ENCODE data around the gene ZNF678.

Gene ZNF678

GRCh38 chr1:227709451-227709850 lies 146.1 kb downstream of the ZNF678 start:
- TF ChIP-seq GATA2 (IDR thresholded peaks at IDR 0.05; ENCODE audit: low read depth, low read length) (no peak), GATA3 (IDR thresholded peaks at IDR 0.05; ENCODE audit: low read depth, low read length) (no peak)

GRCh38 chr1:227712648-227713047 lies 149.3 kb downstream of the ZNF678 start:
- TF ChIP-seq GATA3 (IDR thresholded peaks at IDR 0.05; ENCODE audit: low read depth, low read length): no peak

GRCh38 chr1:227718932-227719331 lies 155.6 kb downstream of the ZNF678 start:
- TF ChIP-seq GATA2 (IDR thresholded peaks at IDR 0.05; ENCODE audit: low read depth, low read length) (no peak), GATA3 (IDR thresholded peaks at IDR 0.05; ENCODE audit: low read depth, low read length) (no peak)

GRCh38 chr1:227723474-227723873 lies 160.1 kb downstream of the ZNF678 start:
- TF ChIP-seq GATA2 (IDR thresholded peaks at IDR 0.05; ENCODE audit: low read depth, low read length) (no peak), GATA3 (IDR thresholded peaks at IDR 0.05; ENCODE audit: low read depth, low read length) (no peak)

GRCh38 chr1:227725046-227725445 lies 161.7 kb downstream of the ZNF678 start:
- TF ChIP-seq GATA3 (IDR thresholded peaks at IDR 0.05; ENCODE audit: low read depth, low read length) (no peak), GATA2 (IDR thresholded peaks at IDR 0.05; ENCODE audit: low read depth, low read length) (no peak)

- no peak; the same call in 1 of the 2 replicates for TF ChIP-seq GATA2 (IDR thresholded peaks at IDR 0.05; ENCODE audit: low read depth, low read length)
- TF ChIP-seq GATA3 (IDR thresholded peaks at IDR 0.05; ENCODE audit: low read depth, low read length): no peak
Measured at GRCh38 chr1:227726318-227726717, 163.0 kb downstream of the ZNF678 start.

All from SH-SY5Y (cell line).